ENCODE measurements around the gene SYTL5. TPM values are rescaled to one million over a fixed set of nuclear protein-coding genes. Genes with fewer than 3 reads are reported as not detected.

SYTL5 gene
- total RNA-seq, 1 experiment from 2014 or later: 0.04 TPM

DNA sequence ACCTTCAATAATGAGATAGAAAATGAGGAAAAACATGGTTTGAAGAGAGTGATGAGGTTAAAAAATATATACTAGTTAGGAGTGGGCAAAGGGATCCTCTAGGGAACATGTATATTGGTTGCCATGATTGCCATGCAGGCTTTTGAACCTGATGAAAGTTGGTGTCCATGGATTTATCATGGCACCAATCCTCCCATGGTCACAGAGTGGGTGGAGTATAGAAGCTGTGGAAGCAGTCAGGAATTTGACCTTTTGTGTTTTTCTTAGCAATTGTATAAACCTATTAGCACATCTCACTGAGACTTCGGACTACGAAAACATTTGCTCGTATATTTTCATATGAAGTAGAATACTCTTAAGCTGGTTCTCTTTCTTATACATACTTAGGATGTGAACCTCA is 30.9 kb upstream of the SYTL5 start:
- intact Hi-C loops (cut with micrococcal nuclease): no loop called here
- Histone ChIP-seq H3K36me3 (ENCODE audit: low read depth, low read length) (no peaks in the 10 kb centered on the region), H3K4me3 (ENCODE audit: low read length) (no peak overlapping the region), H3K79me2 (ENCODE audit: low read length) (no peaks in the 10 kb centered on the region), H3F3A (ENCODE audit: low read length, unreplicated experiment) (no peaks in the 10 kb centered on the region), H3K27me3 (ENCODE audit: low read length) (no peaks in the 10 kb centered on the region), H3K27ac (ENCODE audit: low read length) (no peak overlapping the region), H3K9me3 (ENCODE audit: low read length) (no peaks in the 10 kb centered on the region), H2AFZ (ENCODE audit: low read length) (no peak overlapping the region), H3K9me2 (replicated peaks; ENCODE audit: low read length) (no peaks in the 10 kb centered on the region), H4K20me1 (ENCODE audit: low read length) (no peaks in the 10 kb centered on the region), H3K4me1 (ENCODE audit: insufficient read depth, low read length) (peaks cover 13% of the 10 kb centered on the region), H3K4me2 (ENCODE audit: low read length) (no peak overlapping the region), H3K9ac (ENCODE audit: low read length) (no peak overlapping the region)
- no peak for ATAC-seq
- no TSS peak for BruUV-seq (replicated peaks)
- no peak for DNase-seq
- ChIA-PET CTCF (no interaction called here), POLR2A (ENCODE audit: unreplicated experiment) (no interaction called here)
- TF ChIP-seq EZH2 (IDR thresholded peaks at IDR 0.05; ENCODE audit: low read length, unreplicated experiment): no peak
- TF ChIP-seq, protein P1, sequence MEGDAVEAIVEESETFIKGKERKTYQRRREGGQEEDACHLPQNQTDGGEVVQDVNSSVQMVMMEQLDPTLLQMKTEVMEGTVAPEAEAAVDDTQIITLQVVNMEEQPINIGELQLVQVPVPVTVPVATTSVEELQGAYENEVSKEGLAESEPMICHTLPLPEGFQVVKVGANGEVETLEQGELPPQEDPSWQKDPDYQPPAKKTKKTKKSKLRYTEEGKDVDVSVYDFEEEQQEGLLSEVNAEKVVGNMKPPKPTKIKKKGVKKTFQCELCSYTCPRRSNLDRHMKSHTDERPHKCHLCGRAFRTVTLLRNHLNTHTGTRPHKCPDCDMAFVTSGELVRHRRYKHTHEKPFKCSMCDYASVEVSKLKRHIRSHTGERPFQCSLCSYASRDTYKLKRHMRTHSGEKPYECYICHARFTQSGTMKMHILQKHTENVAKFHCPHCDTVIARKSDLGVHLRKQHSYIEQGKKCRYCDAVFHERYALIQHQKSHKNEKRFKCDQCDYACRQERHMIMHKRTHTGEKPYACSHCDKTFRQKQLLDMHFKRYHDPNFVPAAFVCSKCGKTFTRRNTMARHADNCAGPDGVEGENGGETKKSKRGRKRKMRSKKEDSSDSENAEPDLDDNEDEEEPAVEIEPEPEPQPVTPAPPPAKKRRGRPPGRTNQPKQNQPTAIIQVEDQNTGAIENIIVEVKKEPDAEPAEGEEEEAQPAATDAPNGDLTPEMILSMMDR (conservative IDR thresholded peaks at IDR 0.05; ENCODE audit: low read depth, low read length): no peak
- TF ChIP-seq EZH2phosphoT487 (IDR thresholded peaks at IDR 0.05; ENCODE audit: borderline replicate concordance, low read length): no peak

DNA sequence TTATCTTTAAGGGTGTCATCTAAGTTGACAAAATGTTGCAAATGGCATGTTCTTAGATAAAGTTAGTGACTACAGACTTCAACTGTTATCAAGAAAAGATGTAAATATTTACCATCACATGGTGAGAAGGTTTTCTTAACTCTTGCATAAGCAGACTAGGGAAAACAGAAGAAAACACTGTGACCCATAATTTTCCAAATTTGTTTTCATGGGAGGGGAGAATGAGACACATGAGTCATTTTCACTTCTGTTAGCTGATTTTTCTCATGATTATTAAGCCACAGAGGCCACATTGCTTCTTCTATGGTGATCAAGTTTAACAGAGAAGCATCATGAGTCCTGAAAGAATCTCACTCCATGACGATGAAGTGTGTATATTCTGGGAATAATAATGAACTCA is 30.2 kb upstream of the SYTL5 start:
- Histone ChIP-seq H4K20me1 (ENCODE audit: low read length) (no peaks in the 10 kb centered on the region), H3K9ac (ENCODE audit: low read length) (no peak overlapping the region), H3K9me3 (ENCODE audit: low read length) (no peaks in the 10 kb centered on the region), H3K9me2 (replicated peaks; ENCODE audit: low read length) (no peaks in the 10 kb centered on the region), H3F3A (ENCODE audit: low read length, unreplicated experiment) (no peaks in the 10 kb centered on the region), H3K4me2 (ENCODE audit: low read length) (no peak overlapping the region), H3K4me3 (ENCODE audit: low read length) (no peak overlapping the region), H3K36me3 (ENCODE audit: low read depth, low read length) (no peaks in the 10 kb centered on the region), H3K27me3 (ENCODE audit: low read length) (no peaks in the 10 kb centered on the region), H3K27ac (ENCODE audit: low read length) (no peak overlapping the region), H3K4me1 (ENCODE audit: insufficient read depth, low read length) (peaks cover 13% of the 10 kb centered on the region), H2AFZ (ENCODE audit: low read length) (no peak overlapping the region), H3K79me2 (ENCODE audit: low read length) (no peaks in the 10 kb centered on the region)
- BruUV-seq (replicated peaks): no TSS peak
- ATAC-seq: no peak
- ChIA-PET POLR2A (ENCODE audit: unreplicated experiment) (no interaction called here), CTCF (no interaction called here)
- intact Hi-C loops (cut with micrococcal nuclease): no loop called here
- DNase-seq: no peak
- TF ChIP-seq, protein P1 (conservative IDR thresholded peaks at IDR 0.05; ENCODE audit: low read depth, low read length): no peak
- TF ChIP-seq EZH2phosphoT487 (IDR thresholded peaks at IDR 0.05; ENCODE audit: borderline replicate concordance, low read length): no peak
- TF ChIP-seq EZH2 (IDR thresholded peaks at IDR 0.05; ENCODE audit: low read length, unreplicated experiment): no peak

DNA sequence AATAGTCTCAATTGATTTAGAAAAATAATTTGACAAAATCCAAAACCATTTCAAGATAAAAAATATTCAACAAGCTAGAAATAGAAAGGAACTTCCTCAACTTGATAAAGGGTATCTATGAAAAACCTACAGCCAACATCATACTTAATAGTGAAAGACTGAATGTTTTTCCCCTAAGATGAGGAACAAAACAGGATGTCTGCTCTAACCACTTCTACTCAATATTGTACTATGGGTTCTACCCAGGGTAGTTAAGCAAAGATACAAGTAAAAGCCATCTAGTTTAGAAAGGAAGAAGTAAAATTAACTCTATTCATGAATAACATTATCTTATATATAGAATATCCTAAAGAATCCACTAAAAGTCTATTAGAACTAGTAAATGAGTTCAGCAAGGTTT is 21.5 kb upstream of the SYTL5 start:
- peaks cover 5% of the 10 kb centered on the region; the same call in 1 of the 2 replicates for H3K4me1 ChIP-seq (ENCODE audit: insufficient read depth, low read length)
- TF ChIP-seq, protein P1 (conservative IDR thresholded peaks at IDR 0.05; ENCODE audit: low read depth, low read length): no peak
- TF ChIP-seq EZH2phosphoT487 (IDR thresholded peaks at IDR 0.05; ENCODE audit: borderline replicate concordance, low read length) (no peak), EZH2 (IDR thresholded peaks at IDR 0.05; ENCODE audit: low read length, unreplicated experiment) (no peak)
- no TSS peak for BruUV-seq (replicated peaks)

More for the DNA sequence above, 21.5 kb upstream of the SYTL5 start:
- Histone ChIP-seq H3K4me3 (ENCODE audit: low read length) (no peak overlapping the region), H3F3A (ENCODE audit: low read length, unreplicated experiment) (no peaks in the 10 kb centered on the region), H3K79me2 (ENCODE audit: low read length) (no peaks in the 10 kb centered on the region), H3K27ac (ENCODE audit: low read length) (no peak overlapping the region), H4K20me1 (ENCODE audit: low read length) (no peaks in the 10 kb centered on the region), H3K36me3 (ENCODE audit: low read depth, low read length) (no peaks in the 10 kb centered on the region), H2AFZ (ENCODE audit: low read length) (no peak overlapping the region), H3K9me2 (replicated peaks; ENCODE audit: low read length) (no peaks in the 10 kb centered on the region), H3K9ac (ENCODE audit: low read length) (no peak overlapping the region), H3K4me2 (ENCODE audit: low read length) (no peak overlapping the region), H3K9me3 (ENCODE audit: low read length) (no peaks in the 10 kb centered on the region), H3K27me3 (ENCODE audit: low read length) (no peaks in the 10 kb centered on the region)
- intact Hi-C loops (cut with micrococcal nuclease): no loop called here
- no peak for DNase-seq
- POLR2A ChIA-PET (ENCODE audit: unreplicated experiment): no interaction called here
- CTCF ChIA-PET: no interaction called here
- no peak for ATAC-seq
